CD4-positive, alpha-beta T cell treated with Interferon alpha-2 for 1 hour (primary cell): ENCODE measurements around the gene PRKACA.

ENCODE experiments used
- DNase-seq, 2 donors: peaks; one replicate each; pipeline ENCODE4 v3.0.0-alpha.2; 2020 to 2022

The PRKACA gene

DNA sequence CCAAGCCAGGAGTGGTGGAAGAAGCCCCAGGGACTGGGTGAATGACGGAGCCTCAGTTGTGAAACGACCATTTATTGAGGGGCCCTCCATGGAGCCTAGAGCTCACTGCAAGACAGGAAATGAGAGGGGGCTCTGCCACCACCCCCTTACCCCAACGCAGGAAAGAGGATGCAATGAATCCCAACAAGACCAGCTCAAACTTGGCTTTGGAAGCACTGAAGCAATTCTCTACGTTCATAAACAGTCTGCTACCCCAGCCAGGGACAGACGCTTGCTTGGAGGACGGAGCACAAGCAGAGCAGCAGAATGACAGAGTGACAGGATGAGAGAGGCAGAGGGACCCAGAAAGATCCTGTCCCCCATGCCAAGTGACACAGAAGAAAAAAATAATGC, 1.0 kb downstream of the PRKACA start:
- no peak for DNase-seq

DNA sequence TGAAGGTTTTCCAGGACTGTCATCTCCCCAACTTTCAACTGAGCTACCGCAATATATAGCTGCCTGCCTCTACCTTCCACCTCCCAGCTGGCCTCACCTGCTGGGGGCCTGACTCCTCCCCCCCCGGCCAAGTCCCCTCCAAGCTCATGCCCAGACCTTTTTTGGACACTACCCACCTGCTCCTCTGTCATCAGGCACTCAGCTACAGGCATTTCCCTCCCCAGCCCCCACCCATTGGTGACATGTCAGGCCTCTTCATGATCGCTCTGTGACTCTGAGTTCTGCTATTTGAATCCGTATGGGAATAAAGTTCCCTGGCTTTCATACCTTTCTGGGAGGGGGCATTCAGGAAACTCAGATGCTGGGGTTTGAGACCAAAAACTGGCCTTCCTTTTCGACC, 1.8 kb downstream of the PRKACA start:
- DNase-seq = no peak

DNA sequence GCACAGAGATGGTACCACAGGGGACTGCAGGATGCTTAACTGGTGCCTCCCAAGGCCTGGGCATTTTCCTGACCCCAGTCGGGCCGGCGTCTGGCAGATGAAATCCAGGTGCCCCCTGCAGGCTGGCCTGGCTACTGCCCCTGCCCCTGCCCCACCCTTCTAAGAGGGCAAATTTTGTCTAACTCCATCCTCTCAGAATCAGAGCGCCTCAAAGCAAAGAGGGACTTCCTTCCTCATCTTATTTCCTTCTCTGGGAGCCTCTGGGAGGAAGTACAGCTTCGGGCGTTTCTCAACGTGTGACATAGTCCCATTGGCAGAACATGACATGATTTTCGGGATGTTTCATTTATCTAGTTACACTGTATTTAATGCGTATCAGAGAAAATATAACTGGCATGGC, 2.7 kb downstream of the PRKACA start:
- peak; percentile 61 to 62 for DNase-seq

DNA sequence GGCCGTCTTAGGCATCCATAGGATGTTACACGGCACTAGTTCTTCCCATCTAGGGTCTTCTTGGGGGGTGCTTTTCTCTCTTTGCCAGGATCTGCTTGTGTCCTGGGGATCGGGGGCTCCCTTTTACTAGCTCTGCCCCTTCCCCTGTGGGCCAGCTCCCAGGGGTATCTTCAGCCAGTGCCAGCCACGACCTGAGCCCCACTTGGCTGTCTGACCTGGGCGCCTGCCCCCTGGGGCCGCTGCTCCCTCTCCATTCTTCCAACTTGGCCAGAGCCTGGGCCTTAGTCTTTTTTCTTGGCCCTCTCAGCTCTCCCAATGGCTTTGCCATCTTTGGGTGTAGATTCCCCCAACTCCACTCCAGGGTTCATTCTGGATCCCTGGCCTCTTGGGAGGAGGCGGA, 3.1 kb downstream of the PRKACA start:
- no peak for DNase-seq

- DNase-seq = peak; percentile 38 to 53
Observed at GRCh38 chr19:14113762-14114414, 3.7 kb downstream of the PRKACA start.

DNA sequence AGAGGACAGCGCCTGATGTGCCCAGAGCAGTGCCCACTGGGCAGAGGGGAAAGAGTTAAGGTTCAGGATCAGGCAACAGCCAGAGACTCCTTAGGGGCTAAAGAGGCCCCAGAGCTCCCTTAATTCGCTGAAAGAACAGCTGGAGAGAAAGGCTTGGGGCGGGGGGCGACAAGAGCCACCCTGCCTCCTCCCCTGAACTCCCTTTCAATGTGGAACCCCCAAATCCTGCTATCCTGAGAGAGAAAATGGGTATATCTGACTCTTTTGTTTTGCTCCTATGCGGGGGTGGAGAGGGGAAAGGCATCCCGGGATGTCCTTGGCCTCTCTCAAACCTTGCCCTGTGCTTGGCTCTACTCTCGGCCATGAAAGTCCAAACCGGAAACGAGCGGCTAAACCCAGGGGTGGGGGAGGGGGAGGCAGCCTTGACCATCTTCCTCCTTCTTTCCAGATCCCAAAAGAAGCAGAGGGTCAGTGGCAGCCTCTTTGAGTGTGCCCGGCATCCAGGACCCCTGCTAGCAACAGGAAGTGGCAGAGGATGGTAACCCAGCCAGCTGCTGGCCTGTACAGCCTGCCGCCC, 4.7 kb downstream of the PRKACA start:
- DNase-seq = no peak

GRCh38 chr19:14112051-14112808, 5.3 kb downstream of the PRKACA start:
- DNase-seq = no peak

- DNase-seq = no peak
Observed at GRCh38 chr19:14111486-14111885, 6.1 kb downstream of the PRKACA start.

- DNase-seq = no peak
Observed at GRCh38 chr19:14110650-14111049, 6.9 kb downstream of the PRKACA start.

GRCh38 chr19:14107581-14108461, 9.7 kb downstream of the PRKACA start:
- no peak for DNase-seq

- no peak for DNase-seq
Observed at GRCh38 chr19:14106840-14107239, 10.7 kb downstream of the PRKACA start.

DNA sequence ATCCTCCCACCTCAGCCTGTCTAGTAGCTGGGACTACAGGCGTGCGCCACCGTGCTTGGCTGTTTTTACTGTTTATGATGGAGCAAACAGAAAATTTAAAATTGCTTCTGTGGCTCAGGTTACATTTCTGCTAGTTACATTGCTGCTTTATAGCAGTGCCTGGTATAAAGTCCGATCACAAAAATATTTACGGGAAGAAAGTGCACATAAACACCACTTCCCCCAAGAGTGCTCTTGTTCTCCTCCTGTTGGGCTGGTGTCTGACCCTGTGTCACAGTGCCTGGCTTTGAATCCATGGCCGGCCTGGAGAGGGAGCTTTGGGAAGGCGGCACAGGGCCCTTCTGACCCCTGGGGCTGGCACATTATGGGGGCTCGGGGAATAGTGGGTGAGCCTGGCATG, 11.9 kb downstream of the PRKACA start:
- no peak for DNase-seq

- DNase-seq = no peak
Observed at GRCh38 chr19:14103310-14103709, 14.3 kb downstream of the PRKACA start.

GRCh38 chr19:14102756-14103155, 14.8 kb downstream of the PRKACA start:
- no peak for DNase-seq

DNA sequence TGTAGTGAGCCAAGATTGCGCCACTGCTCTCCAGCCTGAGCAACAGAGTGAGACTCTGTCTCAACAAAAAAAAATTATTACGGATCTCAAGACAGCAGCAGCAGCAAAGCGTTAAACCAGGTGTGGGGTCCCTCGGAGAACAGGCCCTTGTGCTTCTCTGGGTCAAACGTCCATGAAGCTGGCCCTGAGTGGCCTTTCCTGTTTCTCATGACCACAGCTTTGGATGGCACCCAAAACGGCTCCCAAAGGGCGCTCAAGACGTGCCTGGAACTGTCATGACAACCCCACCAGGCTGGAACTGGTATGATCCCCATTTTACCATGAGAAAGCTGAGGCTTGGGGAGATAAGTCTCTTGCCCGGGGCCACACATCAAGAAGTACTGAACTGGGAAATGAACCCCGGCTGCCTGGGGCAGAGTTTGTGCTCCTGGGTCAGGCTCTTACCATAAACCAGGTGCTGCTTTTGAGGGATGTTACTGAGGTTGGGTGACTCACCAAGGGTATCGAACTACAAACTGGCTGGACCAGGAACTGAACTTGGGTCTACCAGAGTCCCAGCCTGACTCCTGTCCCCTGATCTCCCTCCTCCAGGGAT, 15.4 kb downstream of the PRKACA start:
- DNase-seq = no peak

DNA sequence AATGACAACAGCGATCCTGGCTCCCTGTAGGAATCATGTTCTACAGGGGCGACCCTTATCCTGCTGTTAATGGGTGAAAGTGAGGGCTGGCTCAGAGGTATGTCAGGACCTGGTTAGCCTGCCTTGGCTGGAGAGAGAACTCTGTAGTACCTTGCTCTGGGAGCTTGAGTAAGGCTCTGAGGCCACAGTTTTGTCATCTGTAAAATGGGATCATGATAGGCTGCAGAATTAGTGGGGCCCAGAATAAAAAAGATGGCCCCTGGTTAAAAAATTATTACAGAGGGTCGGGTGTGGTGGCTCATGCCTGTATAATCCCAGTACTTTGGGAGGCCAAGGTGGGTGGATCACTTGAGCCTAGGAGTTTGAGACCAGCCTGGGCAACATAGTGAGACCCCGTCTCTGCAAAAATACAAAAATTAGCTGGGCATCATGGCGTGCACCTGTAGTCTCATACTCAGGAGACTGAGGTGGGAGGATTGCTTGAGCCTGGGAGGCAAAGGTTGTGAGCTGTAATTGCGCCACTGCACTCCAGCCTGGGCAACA, 16.5 kb downstream of the PRKACA start:
- DNase-seq = no peak

DNA sequence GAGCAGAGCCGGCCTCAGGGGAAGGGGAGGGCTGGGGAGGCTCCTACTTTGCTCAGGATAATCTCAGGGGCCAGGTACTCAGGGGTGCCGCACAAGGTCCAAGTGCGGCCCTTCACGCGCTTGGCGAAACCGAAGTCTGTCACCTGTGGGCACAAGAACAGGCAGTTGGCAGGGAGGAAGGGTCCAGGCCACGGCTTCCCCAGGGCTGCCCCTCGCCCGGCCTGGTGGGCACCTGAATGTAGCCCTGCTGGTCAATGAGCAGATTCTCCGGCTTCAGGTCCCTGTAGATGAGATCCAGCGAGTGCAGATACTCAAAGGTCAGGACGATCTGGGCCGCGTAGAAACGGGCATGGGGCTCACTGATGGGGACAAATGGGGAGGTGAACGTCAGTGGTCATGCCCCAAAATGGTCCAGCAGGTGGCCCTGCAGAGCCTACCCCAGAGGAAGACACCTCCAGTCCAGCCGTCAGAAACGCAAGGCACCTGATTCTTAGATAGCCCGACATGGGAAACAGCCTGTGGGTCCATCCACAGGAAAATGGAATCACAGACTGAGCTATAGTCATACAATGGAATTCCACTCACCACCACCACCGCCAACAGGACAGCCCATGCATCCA, 19.9 kb downstream of the PRKACA start:
- DNase-seq = no peak

DNA sequence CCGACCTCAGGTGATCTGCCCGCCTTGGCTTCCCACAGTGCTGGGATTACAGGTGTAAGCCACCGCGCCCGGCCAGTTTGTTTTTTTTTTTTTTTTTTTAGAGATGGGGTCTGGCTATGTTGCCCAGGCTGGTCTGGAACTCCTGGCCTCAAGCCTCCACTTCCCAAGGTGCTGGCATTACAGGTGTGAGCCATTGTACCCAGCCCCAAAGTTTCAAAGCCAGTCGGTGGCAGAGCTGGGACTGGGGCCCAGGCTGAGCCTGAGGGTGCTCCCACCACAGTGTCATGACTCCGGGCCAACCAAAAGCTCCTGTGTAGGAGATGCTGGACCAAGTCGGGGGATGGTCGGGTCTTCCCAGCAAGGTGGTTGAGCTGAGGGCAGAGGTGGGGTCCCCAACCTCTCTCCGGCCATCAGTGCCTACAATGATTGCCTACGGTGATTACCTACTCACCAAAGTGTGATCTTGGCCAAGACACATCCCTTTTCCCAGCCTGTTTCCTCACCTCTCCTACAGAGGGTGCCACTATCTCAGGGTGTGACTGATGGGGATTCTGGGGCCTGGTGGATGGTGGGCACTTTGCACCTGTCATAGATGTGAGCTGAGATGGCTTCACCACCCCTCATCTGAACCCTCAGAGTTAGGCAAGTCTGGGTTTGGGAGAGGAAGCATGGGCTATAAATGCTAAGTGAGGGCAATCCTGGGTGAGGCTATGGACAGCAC, 21.1 kb downstream of the PRKACA start:
- DNase-seq = no peak

DNA sequence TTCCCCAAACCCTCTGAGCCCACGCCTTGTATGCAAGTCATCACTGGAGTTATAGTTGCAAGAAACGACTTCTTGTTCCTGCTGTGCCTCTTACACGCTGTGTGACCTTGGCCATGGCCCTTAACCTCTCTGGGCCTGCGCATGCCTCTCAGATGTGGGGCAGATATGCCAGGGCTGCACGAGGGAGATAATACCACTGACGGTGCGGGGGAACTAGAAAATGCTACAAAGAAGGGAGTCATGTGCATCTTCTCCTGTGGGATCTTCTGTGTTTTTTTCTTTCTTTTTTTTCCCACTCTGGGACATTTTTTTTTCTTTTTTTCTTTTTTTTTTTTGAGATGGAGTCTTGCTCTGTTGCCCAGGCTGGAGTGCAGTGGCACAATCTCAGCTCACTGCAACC, 22.7 kb downstream of the PRKACA start:
- no peak for DNase-seq

DNA sequence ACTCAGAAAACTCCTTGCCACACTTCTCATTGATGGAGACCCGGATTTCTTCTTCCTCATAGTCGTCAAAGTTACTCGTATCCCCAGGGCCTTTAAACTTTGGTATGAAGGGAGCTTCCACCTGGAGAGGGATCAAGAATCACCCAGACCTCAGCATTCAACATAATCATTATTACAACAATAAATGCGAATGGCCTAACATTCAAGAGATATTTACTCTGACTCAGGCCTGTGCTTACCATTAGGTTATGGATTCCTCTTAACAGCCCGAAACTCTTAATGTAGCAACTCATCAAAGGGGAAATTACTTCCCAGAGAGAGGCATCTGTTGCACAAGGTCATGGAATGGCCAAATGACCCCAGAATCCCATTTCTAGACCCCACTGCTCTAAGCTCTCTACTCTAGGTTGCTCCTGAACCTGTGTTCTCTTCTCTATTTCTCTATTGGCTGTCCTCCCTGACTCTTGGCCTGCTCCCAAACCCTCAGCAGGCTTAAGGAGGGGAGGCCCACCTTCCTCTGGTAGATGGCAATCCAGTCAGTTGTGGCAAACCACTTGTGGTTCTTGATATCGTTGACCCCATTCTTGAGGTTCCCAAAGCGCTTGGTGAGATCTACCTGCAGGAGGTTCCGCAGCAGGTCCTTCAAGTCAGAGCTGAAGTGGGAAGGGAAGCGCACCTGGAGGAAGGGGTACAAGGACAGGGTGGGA, 24.3 kb downstream of the PRKACA start:
- DNase-seq = no peak
